ENCODE results near the gene SNTN.

The SNTN gene

GRCh38 chr3:63662011-63662410, 9.5 kb downstream of the SNTN start:
- DNase-seq (ENCODE audit: extremely low spot score): no peak
- CTCF ChIA-PET: interaction anchor here (1.2 kb wide), 1 partner anchor 157 kb away, joined by 4 read pairs; the partner anchor contains the start of gene C3orf49
- TF ChIP-seq, protein P1, sequence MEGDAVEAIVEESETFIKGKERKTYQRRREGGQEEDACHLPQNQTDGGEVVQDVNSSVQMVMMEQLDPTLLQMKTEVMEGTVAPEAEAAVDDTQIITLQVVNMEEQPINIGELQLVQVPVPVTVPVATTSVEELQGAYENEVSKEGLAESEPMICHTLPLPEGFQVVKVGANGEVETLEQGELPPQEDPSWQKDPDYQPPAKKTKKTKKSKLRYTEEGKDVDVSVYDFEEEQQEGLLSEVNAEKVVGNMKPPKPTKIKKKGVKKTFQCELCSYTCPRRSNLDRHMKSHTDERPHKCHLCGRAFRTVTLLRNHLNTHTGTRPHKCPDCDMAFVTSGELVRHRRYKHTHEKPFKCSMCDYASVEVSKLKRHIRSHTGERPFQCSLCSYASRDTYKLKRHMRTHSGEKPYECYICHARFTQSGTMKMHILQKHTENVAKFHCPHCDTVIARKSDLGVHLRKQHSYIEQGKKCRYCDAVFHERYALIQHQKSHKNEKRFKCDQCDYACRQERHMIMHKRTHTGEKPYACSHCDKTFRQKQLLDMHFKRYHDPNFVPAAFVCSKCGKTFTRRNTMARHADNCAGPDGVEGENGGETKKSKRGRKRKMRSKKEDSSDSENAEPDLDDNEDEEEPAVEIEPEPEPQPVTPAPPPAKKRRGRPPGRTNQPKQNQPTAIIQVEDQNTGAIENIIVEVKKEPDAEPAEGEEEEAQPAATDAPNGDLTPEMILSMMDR (IDR thresholded peaks at IDR 0.05; ENCODE audit: control extremely low read depth, extremely low read depth, low read depth, missing control alignments): no peak
- POLR2A ChIA-PET: no interaction called here

- ChIA-PET CTCF (interaction anchor here (1.1 to 1.5 kb wide), 4 partner anchors 15 to 312 kb away, joined by 3 to 4 read pairs (median 3); partner anchors contain the start of gene C3orf49), POLR2A (no interaction called here)
- TF ChIP-seq, protein P1 (IDR thresholded peaks at IDR 0.05; ENCODE audit: control extremely low read depth, extremely low read depth, low read depth, missing control alignments): no peak
- no peak for DNase-seq (ENCODE audit: extremely low spot score)
Observed at GRCh38 chr3:63662500-63662899, 10.0 kb downstream of the SNTN start.

DNA sequence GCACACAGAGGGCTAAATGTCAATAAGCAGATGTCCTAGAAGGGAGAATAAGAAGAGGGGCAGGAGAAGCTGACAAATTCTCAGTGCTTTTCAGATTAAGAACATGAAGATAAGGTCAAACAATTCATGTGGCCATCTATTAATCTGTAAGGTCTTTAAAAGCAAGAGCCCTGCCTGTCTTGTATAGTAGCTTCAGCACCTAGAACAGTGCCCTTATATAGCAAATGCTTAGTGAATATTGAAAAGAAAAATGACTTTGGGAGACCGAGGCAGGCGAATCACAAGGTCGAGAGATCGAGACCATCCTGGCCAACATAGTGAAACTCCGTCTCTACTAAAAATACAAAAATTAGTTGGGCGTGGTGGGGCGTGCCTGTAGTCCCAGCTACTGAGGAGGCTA, 18.1 kb downstream of the SNTN start:
- DNase-seq (ENCODE audit: extremely low spot score): no peak
- TF ChIP-seq, protein P1 (IDR thresholded peaks at IDR 0.05; ENCODE audit: control extremely low read depth, extremely low read depth, low read depth, missing control alignments): no peak
- POLR2A ChIA-PET: no interaction called here
- CTCF ChIA-PET: interaction anchor here (1.1 kb wide), 1 partner anchor 25 kb away, joined by 3 read pairs; no protein-coding TSS in a partner anchor

- ChIA-PET CTCF (interaction anchor here (1.0 to 1.2 kb wide), 3 partner anchors 8 to 17 kb away, joined by 3 to 4 read pairs (median 3); no protein-coding TSS in a partner anchor), POLR2A (no interaction called here)
- TF ChIP-seq, protein P1 (IDR thresholded peaks at IDR 0.05; ENCODE audit: control extremely low read depth, extremely low read depth, low read depth, missing control alignments): no peak
- no peak for DNase-seq (ENCODE audit: extremely low spot score)
Observed at GRCh38 chr3:63673111-63673510, 20.6 kb downstream of the SNTN start.

GRCh38 chr3:63674586-63674985, 22.1 kb downstream of the SNTN start:
- TF ChIP-seq, protein P1 (IDR thresholded peaks at IDR 0.05; ENCODE audit: control extremely low read depth, extremely low read depth, low read depth, missing control alignments): no peak
- ChIA-PET CTCF (no interaction called here), POLR2A (no interaction called here)
- no peak for DNase-seq (ENCODE audit: extremely low spot score)

DNA sequence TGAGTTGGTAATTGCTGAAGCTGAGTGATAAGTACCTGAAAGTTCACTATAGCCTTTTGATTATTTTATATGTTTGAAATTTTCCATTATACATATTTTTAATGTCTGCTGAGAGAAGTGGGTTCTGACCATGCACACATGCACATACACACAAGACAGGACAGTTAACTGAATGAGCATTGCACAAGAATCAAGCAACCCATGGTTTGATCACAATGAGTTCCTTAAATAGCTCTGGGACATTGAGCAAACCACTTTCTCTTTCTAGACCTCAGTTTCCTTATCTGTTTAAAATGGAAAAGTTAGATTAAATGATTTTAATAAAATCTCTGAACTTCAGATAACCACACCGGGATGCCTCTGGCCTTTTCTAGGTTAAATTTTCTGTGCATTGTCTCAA, 26.7 kb downstream of the SNTN start:
- ChIA-PET POLR2A (no interaction called here), CTCF (interaction anchor here (0.7 kb wide), 1 partner anchor 10 kb away, joined by 3 read pairs; no protein-coding TSS in a partner anchor)
- TF ChIP-seq, protein P1 (IDR thresholded peaks at IDR 0.05; ENCODE audit: control extremely low read depth, extremely low read depth, low read depth, missing control alignments): no peak
- DNase-seq (ENCODE audit: extremely low spot score): no peak
